Activated T-cell treated with anti-CD3 and anti-CD28 coated beads, Interleukin-2, amount 50 U/mL, for 4 hours (primary cell): ENCODE results near the gene SH3GL1. TPM values are rescaled to one million over a fixed set of nuclear protein-coding genes. Genes with fewer than 3 reads are reported as not detected.

ENCODE experiments used
- ATAC-seq, 2 donors: fragments of 200-7000 bp; cut with Tn5 transposase; one replicate each; pipeline ENCODE4 v1.10.0; 2021
- DNase-seq: peaks from one replicate; pipeline ENCODE4 v3.0.0-alpha.2; 2020
- H3K27me3 Mint-ChIP-seq: one replicate; pipeline ENCODE4 v1.8.0; 2021; ENCODE audit warnings: low read depth, mixed read lengths
- H3K36me3 Mint-ChIP-seq: one replicate; pipeline ENCODE4 v1.8.0; 2022; ENCODE audit warnings: mixed read lengths; ENCODE audit not compliant: insufficient read depth
- H3K4me1 Mint-ChIP-seq: one replicate; pipeline ENCODE4 v1.8.0; 2021; ENCODE audit warnings: low read depth, mixed read lengths
- H3K4me3 Mint-ChIP-seq: one replicate; pipeline ENCODE4 v1.8.0; 2021; ENCODE audit warnings: mild to moderate bottlenecking, moderate library complexity, mixed read lengths
- H3K9me3 Mint-ChIP-seq: one replicate; pipeline ENCODE4 v1.8.0; 2021; ENCODE audit warnings: mixed read lengths
- total RNA-seq, 3 donors: library from RNA; stranded (reverse); gene quantifications; one replicate each; pipeline ENCODE4 v1.2.1, GENCODE V29; 2021

SH3GL1 gene
- total RNA-seq, 3 donors from 2014 or later, result 50.8 to 52.6 (median 52.2) TPM

DNA sequence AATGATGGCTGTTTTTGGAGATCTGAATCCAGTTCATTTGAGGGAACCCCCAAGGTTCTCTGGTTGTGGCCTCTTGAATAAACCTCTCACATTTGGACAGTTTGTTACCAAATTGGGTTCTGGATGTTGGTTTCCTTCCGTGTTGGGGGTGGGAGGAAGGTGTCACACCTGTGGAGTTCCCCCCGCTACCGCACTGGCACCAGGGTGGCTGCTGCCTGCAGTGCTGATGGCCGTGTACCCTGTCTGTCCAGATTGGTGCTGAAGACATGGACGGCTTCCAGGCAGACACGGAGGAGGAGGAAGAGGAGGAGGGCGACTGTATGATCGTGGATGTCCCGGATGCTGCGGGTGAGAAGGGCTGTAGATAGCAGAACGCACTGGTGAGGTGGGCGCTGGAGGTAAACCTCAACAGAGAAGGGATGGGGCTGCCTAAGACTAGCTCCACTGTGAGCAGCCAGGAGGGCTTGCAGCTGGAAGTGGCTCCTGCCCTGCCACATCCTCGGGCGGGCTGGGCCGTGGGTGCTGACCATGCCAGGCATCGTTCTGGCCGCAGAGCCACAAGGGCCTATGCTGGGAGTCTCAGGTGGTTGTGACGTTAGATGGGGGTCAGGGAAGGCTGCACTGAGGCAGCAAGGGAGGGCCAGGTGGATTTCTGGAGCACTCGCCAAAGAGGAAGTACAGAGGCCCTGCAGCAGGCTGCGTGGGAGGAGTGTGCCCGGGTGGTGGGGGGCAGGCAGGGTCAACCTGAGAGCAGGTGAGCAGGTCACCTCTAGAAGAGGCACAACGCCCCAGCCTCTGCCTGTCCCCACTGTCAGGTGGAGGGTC, 41.9 kb upstream of the SH3GL1 start:
- Mint-ChIP-seq H3K4me3 (no peak overlapping the region), H3K9me3 (no peaks in the 10 kb centered on the region), H3K4me1 (peaks cover 2% of the 10 kb centered on the region), H3K36me3 (peaks cover 3% of the 10 kb centered on the region), H3K27me3 (no peaks in the 10 kb centered on the region)
- DNase-seq (no peak), ATAC-seq (peak in 1 of 2 donors; percentile 23)

DNA sequence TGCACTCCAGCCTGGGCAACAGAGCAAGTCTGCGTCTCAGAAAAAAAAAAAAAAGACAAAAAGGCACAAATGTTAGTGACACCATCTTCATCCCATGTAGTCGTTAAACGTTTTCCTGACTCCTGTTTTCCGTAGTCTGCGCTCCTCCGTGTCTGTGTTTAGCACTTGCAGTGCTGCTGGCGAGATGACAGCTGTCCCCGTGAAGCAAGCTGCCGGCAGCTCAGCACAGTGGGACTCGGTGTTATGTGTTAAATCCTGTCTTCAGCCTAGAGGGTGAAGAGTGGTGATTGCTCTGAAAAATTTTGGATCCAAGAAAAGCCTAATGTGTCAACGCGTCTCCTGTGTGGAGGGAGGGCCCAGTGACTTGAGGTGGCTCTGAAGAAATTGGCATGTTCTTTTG, 38.9 kb upstream of the SH3GL1 start:
- ATAC-seq (no peak), DNase-seq (no peak)
- no peaks in the 10 kb centered on the region for H3K9me3 Mint-ChIP-seq
- peaks cover 5% of the 10 kb centered on the region for H3K36me3 Mint-ChIP-seq
- H3K4me1 Mint-ChIP-seq, result peaks cover 2% of the 10 kb centered on the region
- H3K27me3 Mint-ChIP-seq, result no peaks in the 10 kb centered on the region
- no peak overlapping the region for H3K4me3 Mint-ChIP-seq

- DNase-seq, result no peak
- H3K4me1 Mint-ChIP-seq, result peaks cover 2% of the 10 kb centered on the region
- H3K9me3 Mint-ChIP-seq, result no peaks in the 10 kb centered on the region
- H3K4me3 Mint-ChIP-seq, result no peak overlapping the region
- no peaks in the 10 kb centered on the region for H3K27me3 Mint-ChIP-seq
- ATAC-seq, result no peak
- H3K36me3 Mint-ChIP-seq, result peaks cover 5% of the 10 kb centered on the region
Observed at GRCh38 chr19:4437103-4437502, 36.8 kb upstream of the SH3GL1 start.

DNA sequence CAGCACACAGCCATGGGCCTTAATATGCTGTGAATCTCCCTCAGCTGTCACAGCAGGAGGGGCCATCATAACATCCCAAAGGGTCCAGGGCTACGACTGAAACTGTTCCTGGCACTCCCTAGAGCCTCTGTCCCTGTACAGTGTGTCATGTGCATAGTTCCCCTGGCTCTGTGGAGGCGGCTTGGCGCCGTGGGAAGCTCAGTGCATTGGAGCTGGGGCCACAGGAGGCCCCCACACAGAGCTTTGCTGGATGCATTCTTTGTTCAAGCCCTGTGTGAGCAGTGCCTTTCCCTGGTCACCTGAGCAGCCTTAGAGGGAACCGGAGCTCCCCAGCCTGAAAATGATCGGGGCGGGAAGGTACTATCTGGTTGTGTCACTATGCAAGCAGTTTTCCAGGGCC, 35.9 kb upstream of the SH3GL1 start:
- no peak for ATAC-seq
- H3K4me3 Mint-ChIP-seq, result no peak overlapping the region
- H3K36me3 Mint-ChIP-seq, result peaks cover 8% of the 10 kb centered on the region
- H3K9me3 Mint-ChIP-seq, result no peaks in the 10 kb centered on the region
- no peak for DNase-seq
- H3K4me1 Mint-ChIP-seq, result peaks cover 2% of the 10 kb centered on the region
- no peaks in the 10 kb centered on the region for H3K27me3 Mint-ChIP-seq

- H3K36me3 Mint-ChIP-seq, result peaks cover 21% of the 10 kb centered on the region
Observed at GRCh38 chr19:4434391-4434790, 34.0 kb upstream of the SH3GL1 start.

GRCh38 chr19:4432918-4433506, 32.7 kb upstream of the SH3GL1 start:
- Mint-ChIP-seq H3K4me1 (no peaks in the 10 kb centered on the region), H3K36me3 (peaks cover 31% of the 10 kb centered on the region), H3K4me3 (no peak overlapping the region), H3K27me3 (no peaks in the 10 kb centered on the region), H3K9me3 (no peaks in the 10 kb centered on the region)
- DNase-seq (no peak), ATAC-seq (no peak)

More at GRCh38 chr19:4434391-4434790, 34.0 kb upstream of the SH3GL1 start:
- ATAC-seq (no peak), DNase-seq (no peak)
- no peak overlapping the region for H3K4me3 Mint-ChIP-seq
- H3K9me3 Mint-ChIP-seq, result no peaks in the 10 kb centered on the region
- H3K4me1 Mint-ChIP-seq, result peaks cover 2% of the 10 kb centered on the region
- no peaks in the 10 kb centered on the region for H3K27me3 Mint-ChIP-seq

GRCh38 chr19:4431808-4432674, 31.7 kb upstream of the SH3GL1 start:
- ATAC-seq (no peak), DNase-seq (no peak)
- no peaks in the 10 kb centered on the region for H3K9me3 Mint-ChIP-seq
- no peak overlapping the region for H3K4me3 Mint-ChIP-seq
- H3K36me3 Mint-ChIP-seq, result peaks cover 31% of the 10 kb centered on the region
- no peaks in the 10 kb centered on the region for H3K27me3 Mint-ChIP-seq
- H3K4me1 Mint-ChIP-seq, result no peaks in the 10 kb centered on the region

- Mint-ChIP-seq H3K9me3 (no peaks in the 10 kb centered on the region), H3K27me3 (no peaks in the 10 kb centered on the region), H3K4me3 (no peak overlapping the region), H3K36me3 (peaks cover 31% of the 10 kb centered on the region), H3K4me1 (no peaks in the 10 kb centered on the region)
- ATAC-seq (no peak), DNase-seq (no peak)
Observed at GRCh38 chr19:4431296-4431695, 30.9 kb upstream of the SH3GL1 start.

- Mint-ChIP-seq H3K27me3 (no peaks in the 10 kb centered on the region), H3K4me3 (no peak overlapping the region), H3K9me3 (no peaks in the 10 kb centered on the region), H3K36me3 (peaks cover 33% of the 10 kb centered on the region), H3K4me1 (no peaks in the 10 kb centered on the region)
- ATAC-seq (no peak), DNase-seq (no peak)
Observed at GRCh38 chr19:4430760-4431159, 30.4 kb upstream of the SH3GL1 start.

GRCh38 chr19:4429771-4430171, 29.4 kb upstream of the SH3GL1 start:
- Mint-ChIP-seq H3K4me3 (no peak overlapping the region), H3K4me1 (no peaks in the 10 kb centered on the region), H3K27me3 (no peaks in the 10 kb centered on the region), H3K9me3 (no peaks in the 10 kb centered on the region), H3K36me3 (peaks cover 33% of the 10 kb centered on the region)
- no peak for DNase-seq
- ATAC-seq, result no peak

DNA sequence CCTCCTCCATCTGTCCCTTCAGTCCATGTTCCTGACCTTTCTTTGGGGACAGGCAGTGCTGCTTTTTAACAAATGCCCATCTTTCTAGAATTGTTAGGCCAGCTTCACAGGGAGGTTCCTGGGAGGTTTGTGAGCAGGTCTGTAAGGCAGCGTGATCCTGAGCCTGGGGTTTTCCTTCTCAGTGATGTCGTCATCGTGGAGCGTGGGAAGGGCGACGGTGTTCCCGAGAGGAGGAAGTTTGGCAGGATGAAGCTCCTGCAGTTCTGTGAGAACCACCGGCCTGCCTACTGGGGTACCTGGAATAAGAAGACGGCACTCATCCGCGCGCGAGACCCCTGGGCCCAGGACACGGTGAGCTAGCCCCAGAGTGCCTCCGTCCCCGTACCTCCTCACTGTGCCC, 28.9 kb upstream of the SH3GL1 start:
- Mint-ChIP-seq H3K36me3 (peaks cover 29% of the 10 kb centered on the region), H3K4me3 (no peak overlapping the region), H3K4me1 (no peaks in the 10 kb centered on the region), H3K9me3 (no peaks in the 10 kb centered on the region), H3K27me3 (no peaks in the 10 kb centered on the region)
- ATAC-seq, result no peak
- DNase-seq, result no peak

DNA sequence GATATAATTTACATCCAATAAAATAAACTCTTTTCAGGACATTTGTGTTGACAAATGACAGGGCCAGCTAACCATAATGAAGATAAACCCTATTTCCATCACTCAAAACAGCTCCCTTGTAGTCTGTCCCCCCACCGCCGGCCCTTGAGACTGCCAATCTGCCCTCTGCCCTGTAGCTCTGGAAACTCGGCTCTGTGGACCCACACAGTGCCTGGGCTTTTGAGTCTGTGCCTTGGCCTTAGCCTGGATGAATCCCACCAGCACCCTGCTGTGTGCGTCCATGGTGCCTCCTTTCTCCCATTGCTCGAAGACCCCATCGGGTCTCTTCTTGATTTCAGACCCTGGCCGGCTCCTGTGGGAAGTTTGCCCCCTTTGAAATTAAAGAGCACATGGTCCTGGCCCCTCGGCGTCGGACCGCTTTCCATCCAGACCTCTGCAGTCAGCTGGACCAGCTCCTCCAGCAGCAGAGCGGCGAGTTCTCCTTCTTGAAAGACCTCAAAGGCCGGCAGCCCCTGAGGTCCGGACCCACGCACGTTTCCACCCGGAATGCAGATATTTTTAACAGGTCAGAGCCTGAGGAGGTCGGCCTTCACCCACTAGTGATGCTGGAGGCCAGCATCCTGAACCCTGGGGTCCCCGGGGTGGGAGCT, 28.1 kb upstream of the SH3GL1 start:
- no peak overlapping the region for H3K4me3 Mint-ChIP-seq
- no peaks in the 10 kb centered on the region for H3K27me3 Mint-ChIP-seq
- DNase-seq (no peak), ATAC-seq (no peak)
- H3K36me3 Mint-ChIP-seq, result peaks cover 33% of the 10 kb centered on the region
- H3K9me3 Mint-ChIP-seq, result no peaks in the 10 kb centered on the region
- H3K4me1 Mint-ChIP-seq, result no peaks in the 10 kb centered on the region

DNA sequence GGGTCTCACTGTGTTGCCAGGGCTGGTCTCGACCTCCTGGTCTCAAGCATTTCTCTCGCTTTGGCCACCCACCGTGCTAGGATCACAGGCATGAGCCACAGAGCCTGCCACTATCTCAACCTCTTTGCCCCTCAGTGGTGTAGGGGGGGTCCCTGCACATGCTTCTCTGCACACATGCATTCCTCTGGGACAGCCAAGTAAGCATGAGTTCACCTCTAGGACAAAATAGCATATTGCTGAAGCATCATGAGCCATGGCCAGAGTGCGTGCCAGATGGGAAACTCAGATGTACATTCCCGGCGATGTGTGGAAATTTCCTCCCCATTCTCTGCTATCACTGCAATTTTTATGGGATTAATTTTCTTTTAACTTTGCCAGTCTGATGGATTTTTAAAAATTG, 25.2 kb upstream of the SH3GL1 start:
- H3K9me3 Mint-ChIP-seq, result no peaks in the 10 kb centered on the region
- no peak for DNase-seq
- no peaks in the 10 kb centered on the region for H3K4me1 Mint-ChIP-seq
- H3K36me3 Mint-ChIP-seq, result peaks cover 31% of the 10 kb centered on the region
- ATAC-seq, result no peak
- H3K27me3 Mint-ChIP-seq, result no peaks in the 10 kb centered on the region
- no peak overlapping the region for H3K4me3 Mint-ChIP-seq

- Mint-ChIP-seq H3K36me3 (peaks cover 16% of the 10 kb centered on the region), H3K9me3 (no peaks in the 10 kb centered on the region), H3K27me3 (no peaks in the 10 kb centered on the region), H3K4me3 (no peak overlapping the region), H3K4me1 (no peaks in the 10 kb centered on the region)
- ATAC-seq (no peak), DNase-seq (no peak)
Observed at GRCh38 chr19:4423416-4424126, 23.2 kb upstream of the SH3GL1 start.
